Memory B cell (primary cell): ENCODE data around the gene COP1.
"Not testable (repeated sequence)": the region's sequence is repeated elsewhere in the genome, so short reads cannot be mapped to it uniquely, and the experiment has no call there.

Experiments used
- ATAC-seq: fragments of 150-1000 bp; cut with Tn5 transposase; 2 replicates; pipeline ENCODE4 v1.10.0; 2021; ENCODE audit warnings: low read depth, mild to moderate bottlenecking, moderate library complexity
- DNase-seq, 2 donors: peaks; one replicate each; pipeline ENCODE4 v3.0.0; 2022; ENCODE audit warnings: low spot score in 2 of 2
- H3K27ac Mint-ChIP-seq: one replicate; pipeline ENCODE4 v1.8.0; 2022; ENCODE audit warnings: mild to moderate bottlenecking, moderate library complexity, mixed read lengths
- H3K27me3 Mint-ChIP-seq: one replicate; pipeline ENCODE4 v1.8.0; 2022; ENCODE audit warnings: mixed read lengths
- H3K36me3 Mint-ChIP-seq: one replicate; pipeline ENCODE4 v1.8.0; 2022; ENCODE audit warnings: mild to moderate bottlenecking, mixed read lengths
- H3K4me1 Mint-ChIP-seq: one replicate; pipeline ENCODE4 v1.8.0; 2022; ENCODE audit warnings: mixed read lengths
- H3K4me3 Mint-ChIP-seq: one replicate; pipeline ENCODE4 v1.8.0; 2022; ENCODE audit warnings: mild to moderate bottlenecking, moderate library complexity, mixed read lengths
- H3K9me3 Mint-ChIP-seq: one replicate; pipeline ENCODE4 v1.8.0; 2022; ENCODE audit warnings: mixed read lengths

Gene COP1

GRCh38 chr1:176029609-176030008 lies 177.5 kb downstream of the COP1 start:
- ATAC-seq = no peak
- Mint-ChIP-seq H3K9me3 (no peaks in the 10 kb centered on the region), H3K4me1 (peaks cover 2% of the 10 kb centered on the region), H3K27ac (no peak overlapping the region), H3K4me3 (no peak overlapping the region), H3K36me3 (peaks cover 18% of the 10 kb centered on the region), H3K27me3 (no peaks in the 10 kb centered on the region)
- no peak for DNase-seq

- no peak for ATAC-seq
- Mint-ChIP-seq H3K9me3 (no peaks in the 10 kb centered on the region), H3K4me1 (peaks cover 2% of the 10 kb centered on the region), H3K27me3 (no peaks in the 10 kb centered on the region), H3K4me3 (no peak overlapping the region), H3K27ac (no peak overlapping the region), H3K36me3 (peaks cover 23% of the 10 kb centered on the region)
- DNase-seq = no peak
These were observed 177.9 kb downstream of the COP1 start for GRCh38 chr1:176029155-176029554.

- peak overlapping the region; percentile 78 for H3K27ac Mint-ChIP-seq
- H3K4me3 Mint-ChIP-seq, ATAC-seq, DNase-seq, H3K27me3 Mint-ChIP-seq, H3K4me1 Mint-ChIP-seq, H3K9me3 Mint-ChIP-seq: not testable (repeated sequence)
- peaks cover 27% of the 10 kb centered on the region for H3K36me3 Mint-ChIP-seq
These were observed 179.2 kb downstream of the COP1 start for GRCh38 chr1:176027934-176028333.

GRCh38 chr1:176022574-176022973 lies 184.5 kb downstream of the COP1 start:
- peaks cover 24% of the 10 kb centered on the region for H3K36me3 Mint-ChIP-seq
- H3K4me1 Mint-ChIP-seq = no peaks in the 10 kb centered on the region
- no peak overlapping the region for H3K4me3 Mint-ChIP-seq
- no peak for ATAC-seq
- DNase-seq = no peak
- no peaks in the 10 kb centered on the region for H3K9me3 Mint-ChIP-seq
- H3K27ac Mint-ChIP-seq = no peak overlapping the region
- H3K27me3 Mint-ChIP-seq = no peaks in the 10 kb centered on the region

GRCh38 chr1:176017722-176018121 lies 189.4 kb downstream of the COP1 start:
- DNase-seq = no peak
- no peaks in the 10 kb centered on the region for H3K9me3 Mint-ChIP-seq
- no peak overlapping the region for H3K4me3 Mint-ChIP-seq
- no peaks in the 10 kb centered on the region for H3K27me3 Mint-ChIP-seq
- H3K4me1 Mint-ChIP-seq = no peaks in the 10 kb centered on the region
- H3K36me3 Mint-ChIP-seq = peaks cover 30% of the 10 kb centered on the region
- peak overlapping the region; percentile 47 for H3K27ac Mint-ChIP-seq
- no peak for ATAC-seq

- Mint-ChIP-seq H3K4me1 (no peaks in the 10 kb centered on the region), H3K9me3 (no peaks in the 10 kb centered on the region), H3K27me3 (no peaks in the 10 kb centered on the region), H3K36me3 (peaks cover 19% of the 10 kb centered on the region), H3K27ac (no peak overlapping the region), H3K4me3 (no peak overlapping the region)
- no peak for ATAC-seq
- no peak for DNase-seq
These were observed 197.1 kb downstream of the COP1 start for GRCh38 chr1:176009951-176010350.

- H3K9me3 Mint-ChIP-seq, H3K27me3 Mint-ChIP-seq, H3K27ac Mint-ChIP-seq, H3K4me3 Mint-ChIP-seq, ATAC-seq, H3K4me1 Mint-ChIP-seq, DNase-seq: not testable (repeated sequence)
- peaks cover 14% of the 10 kb centered on the region for H3K36me3 Mint-ChIP-seq
These were observed 199.2 kb downstream of the COP1 start for GRCh38 chr1:176007756-176008389.

- Mint-ChIP-seq H3K27ac (peak overlapping the region; percentile 1), H3K36me3 (peaks cover 27% of the 10 kb centered on the region)
- not testable (repeated sequence) for ATAC-seq, H3K27me3 Mint-ChIP-seq, H3K4me1 Mint-ChIP-seq, DNase-seq, H3K9me3 Mint-ChIP-seq, H3K4me3 Mint-ChIP-seq
These were observed 212.4 kb downstream of the COP1 start for GRCh38 chr1:175994660-175995059.

- ATAC-seq, H3K27ac Mint-ChIP-seq, H3K9me3 Mint-ChIP-seq, H3K27me3 Mint-ChIP-seq, H3K4me1 Mint-ChIP-seq, DNase-seq, H3K4me3 Mint-ChIP-seq: not testable (repeated sequence)
- peaks cover 30% of the 10 kb centered on the region for H3K36me3 Mint-ChIP-seq
These were observed 214.3 kb downstream of the COP1 start for GRCh38 chr1:175992825-175993224.

- H3K9me3 Mint-ChIP-seq, H3K4me3 Mint-ChIP-seq, H3K27ac Mint-ChIP-seq, H3K27me3 Mint-ChIP-seq, H3K4me1 Mint-ChIP-seq, ATAC-seq, DNase-seq: not testable (repeated sequence)
- H3K36me3 Mint-ChIP-seq = peaks cover 33% of the 10 kb centered on the region
These were observed 214.9 kb downstream of the COP1 start for GRCh38 chr1:175992202-175992601.

GRCh38 chr1:175984813-175985212 lies 222.3 kb downstream of the COP1 start:
- Mint-ChIP-seq H3K4me3 (no peak overlapping the region), H3K27ac (no peak overlapping the region), H3K9me3 (peaks cover 6% of the 10 kb centered on the region), H3K27me3 (no peaks in the 10 kb centered on the region), H3K4me1 (no peaks in the 10 kb centered on the region), H3K36me3 (peaks cover 72% of the 10 kb centered on the region)
- ATAC-seq = no peak
- DNase-seq = no peak

GRCh38 chr1:175984057-175984812 lies 222.9 kb downstream of the COP1 start:
- H3K36me3 Mint-ChIP-seq = peaks cover 72% of the 10 kb centered on the region
- DNase-seq = no peak
- ATAC-seq = no peak

GRCh38 chr1:175983363-175983762 lies 223.7 kb downstream of the COP1 start:
- peaks cover 72% of the 10 kb centered on the region for H3K36me3 Mint-ChIP-seq
- not testable (repeated sequence) for H3K27ac Mint-ChIP-seq, ATAC-seq

More at GRCh38 chr1:175984057-175984812, 222.9 kb downstream of the COP1 start:
- H3K4me1 Mint-ChIP-seq = no peaks in the 10 kb centered on the region
- H3K4me3 Mint-ChIP-seq = no peak overlapping the region
- peaks cover 6% of the 10 kb centered on the region for H3K9me3 Mint-ChIP-seq
- no peaks in the 10 kb centered on the region for H3K27me3 Mint-ChIP-seq
- H3K27ac Mint-ChIP-seq = no peak overlapping the region

GRCh38 chr1:175981128-175981527 lies 226.0 kb downstream of the COP1 start:
- Mint-ChIP-seq H3K36me3 (peaks cover 60% of the 10 kb centered on the region), H3K9me3 (peaks cover 6% of the 10 kb centered on the region), H3K4me1 (peaks cover 3% of the 10 kb centered on the region), H3K27me3 (no peaks in the 10 kb centered on the region), H3K27ac (peak overlapping the region; percentile 60), H3K4me3 (no peak overlapping the region)
- DNase-seq = no peak
- no peak for ATAC-seq

More at GRCh38 chr1:175983363-175983762, 223.7 kb downstream of the COP1 start:
- H3K27me3 Mint-ChIP-seq, H3K4me3 Mint-ChIP-seq, H3K9me3 Mint-ChIP-seq, DNase-seq, H3K4me1 Mint-ChIP-seq: not testable (repeated sequence)
